BJ (cell line): ENCODE data around the gene COL19A1. TPM values are rescaled to one million over a fixed set of nuclear protein-coding genes. Genes with fewer than 3 reads are reported as not detected.

Experiments used
- CTCF ChIA-PET: fragments of 350-600 bp; formaldehyde crosslinking; extraction: SDS; loops from one replicate; lab custom pipeline; 2021; ENCODE audit warnings: antibody characterized with exemption, inconsistent platforms; lab: Yijun Ruan, JAX
- POLR2A ChIA-PET: fragments of 300-600 bp; sonication (Branson Sonifier 250); formaldehyde crosslinking; extraction: SDS; loops from one replicate; lab custom pipeline; 2021; ENCODE audit warnings: antibody characterized with exemption; lab: Charles Lee
- DNase-seq: peaks from one replicate; pipeline ENCODE4 v3.0.0-alpha.2; 2011; ENCODE audit warnings: low read depth
- H3K27me3 ChIP-seq: 2 replicates; pipeline ENCODE4 v1.6.0; 2011; ENCODE audit warnings: low read length; ENCODE audit not compliant: control insufficient read depth, insufficient read depth
- H3K36me3 ChIP-seq: 2 replicates; pipeline ENCODE4 v1.5.1; 2011; ENCODE audit warnings: low read length; ENCODE audit not compliant: control insufficient read depth, insufficient read depth
- H3K4me3 ChIP-seq: 2 replicates; pipeline ENCODE4 v1.5.1; 2011; ENCODE audit warnings: low read depth, mild to moderate bottlenecking, control low read depth, low read length
- polyA plus RNA-seq: library from polyadenylated mRNA; depleted of rRNA; stranded (reverse); fragments of >200 nt; gene quantifications from 2 replicates; pipeline ENCODE4 v1.2.3, GENCODE V29; 2011
- TF ChIP-seq, protein P1 (sequence below): IDR thresholded peaks from 2 replicates; pipeline ENCODE4 v1.5.1; 2011; ENCODE audit warnings: low read depth, mild to moderate bottlenecking, control low read depth, inconsistent platforms, low read length, moderate library complexity; ENCODE audit not compliant: insufficient read depth

Gene COL19A1
- polyA plus RNA-seq, 1 experiment: 0.11 TPM

DNA sequence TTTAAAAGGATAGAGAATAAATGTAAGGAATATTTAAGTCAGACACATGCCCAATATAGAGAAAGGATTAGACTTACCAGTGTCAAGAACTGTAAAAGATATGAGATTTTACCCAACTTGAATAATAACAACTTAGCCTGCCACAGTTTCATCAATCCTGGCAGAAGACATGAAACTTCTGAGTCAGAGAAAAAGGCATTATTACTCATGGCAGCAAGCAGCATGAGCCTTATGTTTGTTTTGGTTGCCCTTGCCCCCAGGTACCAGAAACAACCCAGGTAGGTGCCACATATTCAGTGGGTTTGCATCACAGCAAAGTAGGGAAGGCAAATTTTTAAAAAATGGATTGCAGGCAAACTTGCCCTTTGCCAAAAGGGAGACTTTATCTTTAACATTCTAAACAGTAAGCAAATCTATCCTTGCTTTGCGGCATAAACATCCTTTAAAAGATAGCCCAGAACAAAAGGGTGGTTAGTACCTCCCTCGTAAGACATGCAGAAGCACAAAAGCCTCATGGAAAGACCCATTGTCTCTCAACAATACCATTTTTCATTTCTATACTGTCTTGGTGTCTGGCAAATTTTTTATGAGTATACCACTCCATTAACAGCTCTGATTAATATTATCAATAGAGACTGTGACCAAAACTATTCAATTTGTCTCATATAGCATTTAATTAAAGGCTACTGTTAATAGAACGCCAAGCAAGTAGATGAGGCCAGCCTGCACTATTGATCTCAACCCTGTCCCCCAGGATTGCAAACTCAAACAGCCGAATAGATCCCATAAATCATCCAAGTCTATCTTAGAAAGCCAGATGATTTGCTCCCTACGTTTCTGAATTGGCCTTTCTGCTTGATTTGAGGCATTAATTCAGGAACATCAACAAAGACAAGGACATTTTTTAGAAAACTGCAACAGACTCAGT is 185.1 kb downstream of the COL19A1 start:
- ChIA-PET CTCF (no interaction called here), POLR2A (no interaction called here)
- no peaks in the 10 kb centered on the region for H3K27me3 ChIP-seq
- H3K36me3 ChIP-seq: no peaks in the 10 kb centered on the region
- no peak overlapping the region for H3K4me3 ChIP-seq
- no peak for DNase-seq
- TF ChIP-seq, protein P1, sequence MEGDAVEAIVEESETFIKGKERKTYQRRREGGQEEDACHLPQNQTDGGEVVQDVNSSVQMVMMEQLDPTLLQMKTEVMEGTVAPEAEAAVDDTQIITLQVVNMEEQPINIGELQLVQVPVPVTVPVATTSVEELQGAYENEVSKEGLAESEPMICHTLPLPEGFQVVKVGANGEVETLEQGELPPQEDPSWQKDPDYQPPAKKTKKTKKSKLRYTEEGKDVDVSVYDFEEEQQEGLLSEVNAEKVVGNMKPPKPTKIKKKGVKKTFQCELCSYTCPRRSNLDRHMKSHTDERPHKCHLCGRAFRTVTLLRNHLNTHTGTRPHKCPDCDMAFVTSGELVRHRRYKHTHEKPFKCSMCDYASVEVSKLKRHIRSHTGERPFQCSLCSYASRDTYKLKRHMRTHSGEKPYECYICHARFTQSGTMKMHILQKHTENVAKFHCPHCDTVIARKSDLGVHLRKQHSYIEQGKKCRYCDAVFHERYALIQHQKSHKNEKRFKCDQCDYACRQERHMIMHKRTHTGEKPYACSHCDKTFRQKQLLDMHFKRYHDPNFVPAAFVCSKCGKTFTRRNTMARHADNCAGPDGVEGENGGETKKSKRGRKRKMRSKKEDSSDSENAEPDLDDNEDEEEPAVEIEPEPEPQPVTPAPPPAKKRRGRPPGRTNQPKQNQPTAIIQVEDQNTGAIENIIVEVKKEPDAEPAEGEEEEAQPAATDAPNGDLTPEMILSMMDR: no peak

DNA sequence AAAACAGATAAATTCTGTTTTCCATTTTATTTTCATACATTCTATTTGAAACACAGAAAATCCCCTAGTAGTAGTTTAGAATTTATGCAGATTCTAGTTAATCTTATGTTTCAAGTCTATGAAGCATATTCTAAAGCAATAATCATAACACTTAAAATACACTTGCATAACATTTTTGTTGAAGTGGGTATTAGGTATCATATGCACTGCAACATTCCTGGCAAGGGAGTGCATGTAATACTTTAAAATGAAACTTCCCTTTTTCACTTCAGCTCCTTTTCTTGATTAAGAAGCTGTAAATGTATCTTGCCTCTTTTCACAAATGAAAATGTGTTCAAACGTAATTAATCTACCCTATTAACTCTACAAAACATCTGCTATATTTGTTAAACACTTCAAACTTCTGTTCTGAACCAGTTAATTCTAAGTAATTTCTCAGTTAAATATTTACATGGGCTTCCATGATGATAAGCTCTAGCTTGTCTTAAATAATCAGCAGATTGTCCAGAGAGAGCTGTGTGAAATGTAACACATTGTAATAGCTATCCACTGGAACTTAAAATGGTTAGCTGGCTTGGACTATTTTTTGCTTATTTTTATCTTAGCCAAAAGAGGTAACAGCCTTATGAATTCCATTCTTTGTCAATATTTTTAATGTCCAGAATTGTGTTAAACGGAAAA is 192.8 kb downstream of the COL19A1 start:
- ChIA-PET CTCF (no interaction called here), POLR2A (no interaction called here)
- H3K36me3 ChIP-seq: no peaks in the 10 kb centered on the region
- no peak overlapping the region for H3K4me3 ChIP-seq
- no peak for DNase-seq
- TF ChIP-seq, protein P1: no peak
- H3K27me3 ChIP-seq: no peaks in the 10 kb centered on the region

DNA sequence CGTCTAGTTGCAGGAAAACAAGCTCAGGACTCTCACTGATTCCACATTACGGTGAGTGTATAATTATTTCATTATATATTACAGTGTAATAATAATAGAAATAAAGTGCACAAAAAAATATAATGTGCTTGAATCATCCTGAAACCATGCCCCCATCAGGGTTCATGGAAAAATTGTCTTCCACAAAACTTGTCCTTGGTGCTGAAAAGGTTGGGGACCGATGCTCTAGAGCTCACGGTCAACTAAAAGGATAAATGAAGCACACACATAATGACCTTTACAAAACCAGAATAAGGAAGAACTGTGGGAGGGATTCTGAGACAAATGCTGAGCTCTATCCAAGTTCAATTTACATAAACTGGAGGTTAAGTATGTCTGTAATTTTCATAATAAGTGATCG is 194.3 kb downstream of the COL19A1 start:
- ChIA-PET POLR2A (no interaction called here), CTCF (no interaction called here)
- Histone ChIP-seq H3K27me3 (no peaks in the 10 kb centered on the region), H3K4me3 (no peak overlapping the region), H3K36me3 (no peaks in the 10 kb centered on the region)
- TF ChIP-seq, protein P1: no peak
- DNase-seq: no peak

DNA sequence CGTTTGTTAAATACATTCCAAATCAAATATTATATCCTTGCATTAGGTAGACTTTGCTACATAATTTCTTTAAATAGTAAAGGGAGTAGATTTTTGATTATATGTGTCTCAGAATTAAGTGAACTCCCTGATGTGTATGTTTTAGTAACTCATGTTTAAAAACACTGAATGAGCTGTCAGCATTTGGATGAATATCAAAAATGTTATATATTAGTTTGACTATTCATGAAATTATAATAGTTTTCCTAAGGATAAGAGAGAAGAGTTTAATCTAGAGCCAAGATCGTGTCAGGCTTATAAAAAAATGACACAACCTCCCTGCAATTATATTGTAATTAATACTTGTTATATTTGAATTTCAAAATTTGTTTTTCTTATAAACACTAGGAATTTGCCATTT is 195.2 kb downstream of the COL19A1 start:
- TF ChIP-seq, protein P1: no peak
- POLR2A ChIA-PET: no interaction called here
- H3K4me3 ChIP-seq: no peak overlapping the region
- no peaks in the 10 kb centered on the region for H3K27me3 ChIP-seq
- DNase-seq: no peak
- CTCF ChIA-PET: no interaction called here
- H3K36me3 ChIP-seq: no peaks in the 10 kb centered on the region

DNA sequence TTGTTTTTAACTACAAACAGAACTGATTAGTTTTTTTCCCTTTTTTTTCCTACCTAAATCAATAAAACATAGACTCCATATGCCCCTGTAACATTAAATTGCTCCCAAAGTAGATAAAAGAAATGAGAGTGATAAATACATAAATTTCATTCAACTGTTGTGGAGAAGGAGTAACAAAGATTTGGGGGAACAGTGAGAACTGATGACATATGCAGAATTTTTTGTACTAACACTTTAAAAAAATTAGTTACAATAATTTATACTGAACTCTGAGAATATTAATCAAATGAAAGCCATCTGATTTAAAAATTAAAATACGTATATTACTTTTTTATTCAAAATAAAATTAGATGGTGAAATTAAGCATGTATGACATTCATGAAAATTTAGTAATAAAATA is 195.7 kb downstream of the COL19A1 start:
- ChIA-PET POLR2A (no interaction called here), CTCF (no interaction called here)
- Histone ChIP-seq H3K4me3 (no peak overlapping the region), H3K36me3 (no peaks in the 10 kb centered on the region), H3K27me3 (no peaks in the 10 kb centered on the region)
- TF ChIP-seq, protein P1: no peak
- DNase-seq: no peak
